ENCODE measurements around the gene GTF3C5. TPM values are rescaled to one million over a fixed set of nuclear protein-coding genes. Genes with fewer than 3 reads are reported as not detected.
"Not testable (repeated sequence)": the region's sequence is repeated elsewhere in the genome, so short reads cannot be mapped to it uniquely, and the experiment has no call there.

Gene GTF3C5
- total RNA-seq, 4 donors from 2014 or later, result 48.2 to 55.3 (median 48.9) TPM

GRCh38 chr9:133076691-133077090 is 45.9 kb downstream of the GTF3C5 start:
- TF ChIP-seq POLR2A (IDR thresholded peaks at IDR 0.05) (no peak), CTCF (IDR thresholded peaks at IDR 0.05) (no peak)
- DNase-seq, result no peak
- Histone ChIP-seq H3K9me3 (no peaks in the 10 kb centered on the region), H3K4me1 (no peaks in the 10 kb centered on the region), H3K27me3 (no peaks in the 10 kb centered on the region), H3K36me3 (no peaks in the 10 kb centered on the region), H3K4me3 (no peak overlapping the region), H3K27ac (no peak overlapping the region)
- WGBS, 2 donors, result 89 to 100% methylated on average over 2 to 4 of the region's 4 CpGs
- intact Hi-C loops (cut with DNase I), result no loop called here

- H3K36me3 ChIP-seq, result no peaks in the 10 kb centered on the region
- 83% methylated on average over 2 of the region's 14 CpGs; no CpG with 5 or more reads in 1 of the 2 donors for WGBS, 2 donors
- H3K27me3 ChIP-seq, result no peaks in the 10 kb centered on the region
- H3K4me1 ChIP-seq, result no peaks in the 10 kb centered on the region
- no peak for DNase-seq
- no peaks in the 10 kb centered on the region for H3K9me3 ChIP-seq
- H3K4me3 ChIP-seq, result no peak overlapping the region
- no peak overlapping the region for H3K27ac ChIP-seq
- intact Hi-C loops (cut with DNase I), result no loop called here
- TF ChIP-seq CTCF (IDR thresholded peaks at IDR 0.05) (no peak), POLR2A (IDR thresholded peaks at IDR 0.05) (no peak)
Observed at GRCh38 chr9:133078486-133078885, 47.7 kb downstream of the GTF3C5 start.

- Histone ChIP-seq H3K4me1 (no peaks in the 10 kb centered on the region), H3K4me3 (no peak overlapping the region), H3K27ac (no peak overlapping the region), H3K36me3 (no peaks in the 10 kb centered on the region), H3K27me3 (no peaks in the 10 kb centered on the region), H3K9me3 (no peaks in the 10 kb centered on the region)
- intact Hi-C loops (cut with DNase I), result no loop called here
- WGBS, 2 donors, result 88 to 89% methylated on average over 7 of the region's 7 CpGs
- no peak for DNase-seq
- no peak for TF ChIP-seq CTCF (IDR thresholded peaks at IDR 0.05)
- TF ChIP-seq POLR2A (IDR thresholded peaks at IDR 0.05), result no peak
Observed at GRCh38 chr9:133080161-133080560, 49.4 kb downstream of the GTF3C5 start.

- DNase-seq; intact Hi-C loops (cut with DNase I): not testable (repeated sequence)
- 72 to 80% methylated on average over 4 to 7 of the region's 18 CpGs for WGBS, 2 donors
Observed at GRCh38 chr9:133080786-133081779, 50.3 kb downstream of the GTF3C5 start.

GRCh38 chr9:133081957-133082644 is 51.3 kb downstream of the GTF3C5 start:
- H3K27ac ChIP-seq; H3K36me3 ChIP-seq; intact Hi-C loops (cut with DNase I); H3K9me3 ChIP-seq; H3K27me3 ChIP-seq; H3K4me1 ChIP-seq; DNase-seq; H3K4me3 ChIP-seq: not testable (repeated sequence)
- 62% methylated on average over 3 of the region's 12 CpGs; no CpG with 5 or more reads in 1 of the 2 donors for WGBS, 2 donors

More at GRCh38 chr9:133080786-133081779, 50.3 kb downstream of the GTF3C5 start:
- not testable (repeated sequence) for H3K4me3 ChIP-seq, H3K27ac ChIP-seq, H3K36me3 ChIP-seq, H3K4me1 ChIP-seq, H3K27me3 ChIP-seq, H3K9me3 ChIP-seq

- H3K9me3 ChIP-seq; H3K4me1 ChIP-seq; DNase-seq; intact Hi-C loops (cut with DNase I); H3K4me3 ChIP-seq; H3K27ac ChIP-seq; H3K27me3 ChIP-seq; H3K36me3 ChIP-seq: not testable (repeated sequence)
- no CpG with 5 or more reads among the region's 9 CpGs for WGBS, 2 donors
Observed at GRCh38 chr9:133083688-133084087, 52.9 kb downstream of the GTF3C5 start.

- H3K4me1 ChIP-seq; H3K27ac ChIP-seq; H3K4me3 ChIP-seq; intact Hi-C loops (cut with DNase I); H3K36me3 ChIP-seq; H3K27me3 ChIP-seq; H3K9me3 ChIP-seq; DNase-seq: not testable (repeated sequence)
- WGBS, 2 donors, result no CpG with 5 or more reads among the region's 17 CpGs
Observed at GRCh38 chr9:133086212-133086860, 55.5 kb downstream of the GTF3C5 start.
